NT2/D1 (cell line): ENCODE data around the gene FRMD8.

Experiments
- SUZ12 ChIP-seq: IDR thresholded peaks from 2 replicates; pipeline ENCODE4 v1.6.1; 2011; ENCODE audit not compliant: insufficient read length, insufficient read depth; ENCODE audit errors: extremely low read depth
- ZNF274 ChIP-seq: IDR thresholded peaks from 2 replicates; pipeline ENCODE4 v1.6.1; 2011; ENCODE audit warnings: mild to moderate bottlenecking, low read depth, low read length

- TF ChIP-seq SUZ12 (no peak), ZNF274 (no peak)
These were observed 41.5 kb downstream of the FRMD8 start for GRCh38 chr11:65427691-65428577.
